ENCODE measurements around the gene TMEM233. TPM values are rescaled to one million over a fixed set of nuclear protein-coding genes. Genes with fewer than 3 reads are reported as not detected.

TMEM233 gene
- polyA plus RNA-seq, 3 donors: not detected

- intact Hi-C loops (cut with micrococcal nuclease): no loop called here
- no CpG with 5 or more reads among the region's 1 CpG for WGBS (ENCODE audit: insufficient coverage)
- Histone ChIP-seq H3K4me3 (replicated peaks in 1 of 3; ENCODE audit: low read depth in 2 of 3, low read length in 3 of 3) (no peak overlapping the region), H3K36me3 (replicated peaks in 1 of 2; ENCODE audit: control insufficient read depth in 1 of 2, insufficient read depth in 2 of 2, low read length in 2 of 2) (no peaks in the 10 kb centered on the region), H3K79me2 (ENCODE audit: insufficient read depth, low read length) (no peaks in the 10 kb centered on the region), H3K27me3 (ENCODE audit: control insufficient read depth in 2 of 2, insufficient read depth in 2 of 2, low read length in 2 of 2) (peaks cover 0 to 2% of the 10 kb centered on the region in 2 donors), H4K20me1 (ENCODE audit: insufficient read depth, low read length) (no peaks in the 10 kb centered on the region), H3K9ac (ENCODE audit: insufficient read depth, low read length, poor library complexity, severe bottlenecking) (no peak overlapping the region), H3K4me1 (ENCODE audit: control insufficient read depth in 1 of 2, insufficient read depth in 2 of 2, low read length in 2 of 2) (no peaks in the 10 kb centered on the region), H3K9me3 (replicated peaks in 1 of 2; ENCODE audit: control insufficient read depth in 1 of 2, insufficient read depth in 1 of 2, low read length in 2 of 2) (peaks cover 8 to 16% of the 10 kb centered on the region in 2 donors), H2AFZ (ENCODE audit: insufficient read depth, low read depth, low read length, poor library complexity, severe bottlenecking) (no peak overlapping the region), H3K4me2 (replicated peaks; ENCODE audit: extremely low read depth, low read length, poor library complexity, severe bottlenecking) (no peak overlapping the region), H3K27ac (ENCODE audit: low read depth in 1 of 2, low read length in 2 of 2) (no peak overlapping the region)
- no peak for DNase-seq
- Mint-ChIP-seq H3K4me1 (no peaks in the 10 kb centered on the region), H3K27ac (no peak overlapping the region), H3K4me3 (no peak overlapping the region), H3K9me3 (peaks cover 5 to 22% (median 16%) of the 10 kb centered on the region in 7 donors), H3K36me3 (no peaks in the 10 kb centered on the region), H3K27me3 (ENCODE audit: low read depth in 3 of 3) (peaks cover 8 to 19% (median 11%) of the 10 kb centered on the region in 3 donors)
- no peak for TF ChIP-seq CTCF (IDR thresholded peaks at IDR 0.05)
Observed at GRCh38 chr12:119620490-119620889, 26.9 kb downstream of the TMEM233 start.

DNA sequence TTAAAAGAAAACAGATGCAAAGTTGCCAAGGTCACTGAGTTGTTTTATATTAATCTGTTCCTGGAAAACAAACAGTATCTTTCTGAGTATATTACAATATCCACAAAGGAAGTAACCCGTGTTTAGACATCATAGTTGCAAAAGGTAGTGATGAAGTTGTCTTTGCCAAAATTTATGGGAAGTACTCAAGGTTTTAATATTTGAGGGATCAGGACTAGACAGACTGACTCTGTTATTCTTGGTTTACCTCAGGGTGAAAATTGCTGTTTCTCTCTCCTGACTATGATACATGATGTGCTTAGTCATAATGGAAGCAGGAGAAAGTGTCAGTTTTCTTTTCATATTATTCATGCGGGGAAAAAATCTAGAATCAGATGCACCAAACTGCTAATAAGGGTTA is 28.3 kb downstream of the TMEM233 start:
- intact Hi-C loops (cut with micrococcal nuclease): no loop called here
- no peaks in the 10 kb centered on the region for H3K4me1 Mint-ChIP-seq
- H3K27ac ChIP-seq (ENCODE audit: low read depth in 1 of 2, low read length in 2 of 2): no peak overlapping the region
- H3K27me3 Mint-ChIP-seq (ENCODE audit: low read depth in 3 of 3): peaks cover 8 to 23% (median 11%) of the 10 kb centered on the region in 3 donors
- H3K4me2 ChIP-seq (replicated peaks; ENCODE audit: extremely low read depth, low read length, poor library complexity, severe bottlenecking): no peak overlapping the region
- no peak overlapping the region for H3K9ac ChIP-seq (ENCODE audit: insufficient read depth, low read length, poor library complexity, severe bottlenecking)
- TF ChIP-seq CTCF (IDR thresholded peaks at IDR 0.05): no peak
- H3K9me3 Mint-ChIP-seq: peaks cover 5 to 20% (median 15%) of the 10 kb centered on the region in 7 donors
- H3K4me1 ChIP-seq (ENCODE audit: control insufficient read depth in 1 of 2, insufficient read depth in 2 of 2, low read length in 2 of 2): no peaks in the 10 kb centered on the region
- H3K36me3 ChIP-seq (replicated peaks in 1 of 2; ENCODE audit: control insufficient read depth in 1 of 2, insufficient read depth in 2 of 2, low read length in 2 of 2): no peaks in the 10 kb centered on the region
- no peak overlapping the region for H2AFZ ChIP-seq (ENCODE audit: insufficient read depth, low read depth, low read length, poor library complexity, severe bottlenecking)
- no peaks in the 10 kb centered on the region for H3K79me2 ChIP-seq (ENCODE audit: insufficient read depth, low read length)
- H3K27me3 ChIP-seq (ENCODE audit: control insufficient read depth in 2 of 2, insufficient read depth in 2 of 2, low read length in 2 of 2): peaks cover 0 to 2% of the 10 kb centered on the region in 2 donors
- H4K20me1 ChIP-seq (ENCODE audit: insufficient read depth, low read length): no peaks in the 10 kb centered on the region
- no peak overlapping the region for H3K27ac Mint-ChIP-seq
- no peaks in the 10 kb centered on the region for H3K36me3 Mint-ChIP-seq
- no peak overlapping the region for H3K4me3 Mint-ChIP-seq
- peaks cover 8 to 16% of the 10 kb centered on the region in 2 donors for H3K9me3 ChIP-seq (replicated peaks in 1 of 2; ENCODE audit: control insufficient read depth in 1 of 2, insufficient read depth in 1 of 2, low read length in 2 of 2)
- H3K4me3 ChIP-seq (replicated peaks in 1 of 3; ENCODE audit: low read depth in 2 of 3, low read length in 3 of 3): no peak overlapping the region
- no peak for DNase-seq
- no CpG with 5 or more reads among the region's 2 CpGs for WGBS (ENCODE audit: insufficient coverage)
